HG02852 (cell line): Measurements from ENCODE around the gene HIP1.
"Not testable (repeated sequence)": the region's sequence is repeated elsewhere in the genome, so short reads cannot be mapped to it uniquely, and the experiment has no call there.

ENCODE experiments used
- ATAC-seq: cut with Tn5 transposase; IDR thresholded peaks from one replicate; pipeline ENCODE4 v1.9.1; 2021; ENCODE audit warnings: mild to moderate bottlenecking, moderate library complexity; ENCODE audit not compliant: unreplicated experiment

HIP1 gene

DNA sequence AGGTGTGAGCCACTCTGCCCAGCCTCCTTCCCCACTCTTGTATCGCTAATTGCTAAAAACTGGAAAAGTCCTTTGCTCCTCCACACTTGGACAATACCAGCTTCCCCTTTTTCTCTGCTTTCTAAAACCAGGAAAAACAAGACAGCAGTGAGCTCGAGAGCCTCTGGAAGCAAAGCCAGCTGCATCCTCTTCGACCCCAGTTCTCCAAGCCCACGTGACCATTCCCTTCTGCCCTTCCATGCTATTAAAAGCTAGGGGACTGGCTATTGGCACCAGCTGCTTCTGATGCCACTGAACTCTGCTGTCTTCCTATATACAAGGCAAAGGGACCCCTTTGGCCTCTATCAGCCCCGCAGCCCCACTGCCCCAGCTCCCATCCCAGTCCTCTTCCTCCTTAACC, 154.4 kb downstream of the HIP1 start:
- no peak for ATAC-seq

DNA sequence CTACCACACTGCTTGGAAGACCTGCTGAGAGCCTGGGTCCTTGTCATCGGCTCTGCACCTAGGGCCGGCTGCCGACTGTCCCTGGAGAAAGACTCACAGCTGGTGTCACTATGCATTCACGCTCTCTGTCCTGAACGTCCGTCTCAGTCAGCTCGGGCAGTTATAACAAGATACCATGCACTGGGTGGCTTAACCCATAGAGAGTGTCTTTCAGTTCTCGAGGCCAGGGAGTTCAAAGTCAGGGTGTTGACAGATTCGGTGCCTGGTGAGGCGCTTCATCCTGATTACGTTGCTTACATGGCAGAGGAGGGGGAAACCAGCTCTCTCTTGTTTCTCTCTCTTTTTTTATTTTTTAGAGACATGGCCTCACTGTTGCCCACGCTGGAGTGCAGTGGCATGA, 155.5 kb downstream of the HIP1 start:
- ATAC-seq = no peak

DNA sequence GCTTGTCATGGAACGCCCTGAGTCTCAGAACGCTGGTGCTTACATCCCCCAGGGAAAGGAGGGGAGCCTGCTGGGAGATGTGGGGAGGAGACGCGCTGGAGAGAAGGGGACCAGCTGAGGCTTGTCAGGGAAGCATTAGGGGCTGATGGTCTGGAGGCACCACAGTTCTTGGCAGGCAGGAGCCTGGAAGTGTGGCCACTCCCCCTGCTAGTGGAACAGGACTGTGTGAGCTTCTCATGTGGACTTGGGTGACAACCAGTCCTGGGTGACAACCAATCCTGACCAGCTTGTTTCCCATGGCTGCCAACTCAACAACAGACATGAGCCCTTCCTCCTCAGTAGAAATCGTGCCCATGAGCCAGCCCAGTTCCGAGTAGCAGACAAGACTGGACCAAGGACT, 158.8 kb downstream of the HIP1 start:
- no peak for ATAC-seq

DNA sequence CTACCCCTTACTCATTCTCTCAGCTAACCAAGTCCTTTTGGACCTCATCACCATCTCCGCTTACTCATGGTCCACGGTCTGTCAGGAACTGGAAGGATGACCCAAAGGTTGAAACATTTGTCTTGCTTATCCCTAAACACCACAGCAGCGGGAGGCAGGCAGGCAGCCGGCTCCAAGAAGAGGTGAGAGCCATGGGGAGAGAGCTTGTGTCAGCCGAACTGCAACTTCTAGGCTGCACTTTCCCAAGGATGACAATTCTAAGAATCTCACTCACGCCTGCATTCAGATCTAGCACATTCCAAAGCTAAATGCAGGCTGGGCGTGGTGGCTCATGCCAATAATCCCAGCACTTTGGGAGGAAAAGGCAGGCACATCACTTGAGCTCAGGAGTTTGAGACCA, 160.7 kb downstream of the HIP1 start:
- no peak for ATAC-seq

DNA sequence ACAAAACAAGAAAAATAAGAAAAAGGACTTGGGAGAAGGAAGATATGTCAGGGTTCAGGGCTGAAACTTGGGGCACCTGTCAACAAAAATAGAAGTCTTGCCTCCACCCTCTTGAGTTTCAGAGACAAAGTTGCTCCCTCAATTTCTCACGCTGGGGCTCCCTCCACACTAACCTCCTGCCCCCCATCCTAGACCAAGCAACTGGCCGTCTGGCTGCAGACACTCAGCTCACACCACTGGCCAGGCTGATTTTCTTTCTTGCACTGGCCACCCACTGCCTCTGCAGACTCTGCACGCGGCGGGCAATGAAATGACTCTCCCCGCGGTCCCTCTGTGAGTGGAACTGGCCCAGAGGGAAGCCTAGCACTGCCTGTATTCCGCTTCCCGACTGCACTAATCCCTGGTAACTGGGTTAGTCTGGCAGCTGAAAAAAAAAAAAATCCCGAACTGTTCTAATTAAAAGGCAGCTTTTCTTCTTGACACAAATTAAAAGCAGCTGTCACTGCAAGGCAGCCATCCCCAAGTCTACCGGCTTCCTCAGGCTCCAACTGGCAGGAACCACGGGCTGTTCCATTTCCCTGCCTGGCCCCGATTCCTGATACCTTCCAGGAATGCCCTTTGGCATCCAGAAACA, 163.1 kb downstream of the HIP1 start:
- ATAC-seq = no peak

DNA sequence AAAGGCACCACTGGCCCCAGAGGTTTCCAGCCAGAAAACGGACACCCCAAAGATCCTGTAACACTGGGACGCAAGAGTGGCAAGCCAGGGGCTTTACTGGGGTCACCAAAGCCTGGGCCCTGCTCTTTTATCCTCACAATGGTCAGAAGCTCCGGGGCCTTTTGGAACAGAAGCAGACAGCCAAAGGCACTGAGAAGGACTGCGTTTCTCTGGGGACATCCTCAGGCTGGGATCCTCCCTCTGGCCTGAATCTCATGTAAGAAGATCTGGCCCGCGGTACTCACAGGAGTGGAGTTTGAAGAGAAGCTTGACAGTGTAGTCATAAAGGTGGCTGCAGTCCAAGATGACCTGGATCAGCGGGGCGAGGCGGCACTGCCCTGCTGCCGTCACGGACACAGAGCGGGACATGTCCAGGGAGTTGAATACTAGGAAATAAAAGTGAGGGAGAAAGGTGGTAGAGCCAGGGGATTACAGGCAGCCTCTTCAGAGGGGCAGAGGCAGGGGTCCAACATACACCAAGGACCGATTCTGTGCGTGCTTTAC, 165.2 kb downstream of the HIP1 start:
- no peak for ATAC-seq

DNA sequence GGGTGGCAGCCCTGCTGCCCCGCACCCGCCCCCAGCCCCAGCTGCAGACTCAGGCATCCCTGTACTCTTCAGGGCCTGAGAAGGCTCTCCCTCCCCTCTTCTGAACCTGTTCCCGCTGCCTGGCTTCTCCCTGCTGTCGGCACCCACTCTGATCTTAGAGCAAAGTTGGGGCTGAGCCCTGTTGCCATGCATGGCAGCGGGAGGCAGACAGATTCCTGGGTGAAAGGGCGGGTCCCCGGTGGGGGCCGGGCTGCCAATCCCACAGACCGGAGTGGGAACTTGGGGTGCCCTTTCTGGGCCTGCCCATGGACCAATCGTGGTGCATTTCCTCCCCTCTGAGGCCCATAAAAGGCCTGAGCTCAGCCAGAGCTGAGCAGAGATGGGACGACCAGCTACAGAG, 165.9 kb downstream of the HIP1 start:
- no peak for ATAC-seq

DNA sequence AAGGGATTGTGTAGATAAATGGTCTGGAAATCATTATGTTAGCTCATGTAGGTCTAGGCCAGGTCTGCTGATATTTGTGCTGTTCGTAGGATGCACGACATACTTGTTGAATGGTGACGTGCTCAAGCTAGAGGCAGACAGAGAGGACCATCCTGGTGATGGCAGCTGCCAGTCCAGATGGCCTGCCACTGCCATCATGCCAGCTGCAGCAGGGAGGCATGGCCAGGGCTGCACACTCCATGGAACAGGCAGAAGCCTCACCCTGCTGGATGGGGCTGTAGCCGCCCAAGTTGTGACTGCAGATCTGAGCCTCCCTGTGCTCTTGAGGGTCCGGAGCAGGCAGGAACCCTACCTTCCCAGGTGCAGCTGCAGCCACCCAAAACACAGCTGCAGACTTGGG, 166.3 kb downstream of the HIP1 start:
- no peak for ATAC-seq

DNA sequence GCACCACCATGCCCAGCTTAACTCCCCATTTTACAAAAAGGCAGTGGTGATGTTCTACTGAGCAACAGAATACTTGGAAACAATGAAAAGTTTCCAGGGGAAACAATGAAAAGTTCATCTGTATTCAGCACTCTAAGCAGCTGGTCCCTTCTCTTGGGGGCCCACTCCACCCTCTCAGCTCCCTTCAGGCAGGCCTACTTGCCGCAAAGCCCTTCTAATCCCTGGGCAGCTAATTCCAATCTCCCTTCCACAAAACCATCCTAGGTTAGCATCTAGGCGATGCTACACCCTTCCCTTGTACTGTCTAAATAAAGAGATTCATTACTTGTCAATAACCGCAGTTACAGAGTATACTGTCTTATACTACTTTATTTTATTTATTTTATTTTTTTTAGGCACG, 167.5 kb downstream of the HIP1 start:
- ATAC-seq = no peak

DNA sequence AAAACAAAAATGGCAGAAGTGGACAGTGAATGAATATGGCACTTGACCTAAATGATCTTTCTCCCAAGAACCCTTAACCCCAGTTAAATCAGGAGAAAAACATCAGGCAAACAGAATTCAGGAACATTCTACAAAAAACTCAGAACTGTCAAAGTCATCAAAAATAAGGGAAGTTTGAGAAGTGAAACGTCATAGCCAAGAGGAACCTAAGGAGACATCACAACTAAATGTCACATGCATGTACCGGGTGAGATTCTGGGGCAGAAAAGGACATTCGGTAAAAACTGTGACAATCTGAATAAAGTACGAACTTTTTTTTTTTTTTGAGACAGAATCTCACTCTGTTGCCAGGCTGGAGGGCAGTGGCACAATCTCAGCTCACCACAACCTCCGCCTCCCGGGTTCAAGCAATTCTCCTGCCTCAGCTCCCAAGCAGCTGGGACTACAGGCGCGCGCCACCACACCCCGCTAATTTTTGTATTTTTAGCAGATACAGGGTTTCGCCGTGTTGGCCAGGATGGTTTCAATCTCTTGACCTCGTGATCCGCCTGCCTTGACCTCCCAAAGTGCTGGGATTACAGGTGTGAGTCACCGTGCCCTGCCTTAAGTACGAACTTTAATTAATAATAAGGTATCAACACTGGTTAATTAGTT, 169.0 kb downstream of the HIP1 start:
- ATAC-seq = not testable (repeated sequence)

DNA sequence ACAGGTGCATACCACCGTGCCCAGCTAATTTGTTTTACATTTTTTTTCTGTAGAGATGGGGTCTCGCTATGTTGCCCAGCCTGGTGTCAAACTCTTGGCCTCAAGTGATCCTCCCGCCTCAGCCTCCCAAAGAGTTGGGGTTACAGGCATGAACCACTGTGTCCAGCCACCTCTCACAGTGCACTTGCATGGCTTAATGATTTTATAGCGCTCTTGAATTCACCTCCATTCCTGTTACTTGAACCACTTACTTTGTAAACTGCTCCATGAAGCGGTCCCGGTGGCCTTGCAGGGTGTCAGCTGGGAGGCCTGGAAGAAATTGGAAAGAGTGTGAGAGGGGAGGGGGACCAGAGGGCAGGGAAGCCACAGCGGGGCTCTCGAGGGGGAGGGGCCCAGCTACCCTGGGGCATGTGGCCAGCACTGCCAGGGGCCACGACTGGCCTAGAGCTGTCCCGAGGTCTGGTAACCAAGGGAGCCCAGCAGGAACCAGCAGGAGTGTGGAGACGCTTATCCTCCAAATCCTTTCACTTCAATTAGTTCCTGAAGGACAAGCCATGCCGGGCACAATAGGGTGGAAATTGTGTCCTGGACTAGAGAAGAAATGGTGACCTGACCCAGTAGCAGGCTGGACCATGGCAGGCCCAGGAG, 170.7 kb downstream of the HIP1 start:
- ATAC-seq = no peak

DNA sequence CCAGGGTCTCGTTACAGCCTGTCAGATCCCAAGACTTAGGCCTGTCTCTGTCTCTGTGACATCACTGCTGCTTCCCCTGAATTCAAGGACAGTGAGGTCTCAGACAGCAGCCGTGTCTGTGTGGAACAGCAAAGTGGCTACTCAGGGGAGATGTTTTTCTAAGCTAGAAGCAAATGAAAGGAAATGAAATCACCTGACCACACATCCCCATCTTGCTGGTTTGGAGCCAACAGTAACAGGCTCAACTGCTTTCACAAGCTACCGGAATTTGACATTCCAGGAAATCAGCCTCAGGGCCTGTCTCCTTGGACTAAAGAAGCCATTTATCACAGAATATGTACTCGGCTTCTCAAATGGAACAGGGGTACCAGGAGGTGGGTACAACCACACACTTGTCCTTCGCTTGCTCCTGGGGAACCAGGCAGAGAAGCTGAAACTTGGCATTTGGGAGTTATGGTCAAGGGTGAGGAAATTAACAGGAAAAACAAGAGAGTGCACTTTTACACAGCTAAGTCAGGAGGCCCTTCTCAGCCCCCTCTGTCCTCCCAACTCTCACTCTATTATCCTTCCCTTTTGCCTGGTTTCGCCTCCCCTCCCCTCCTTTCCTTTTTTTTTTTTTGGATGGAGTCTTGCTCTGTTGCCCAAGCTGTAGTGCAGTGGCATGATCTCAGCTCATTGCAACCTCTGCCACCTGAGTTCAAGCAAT, 173.5 kb downstream of the HIP1 start:
- no peak for ATAC-seq

DNA sequence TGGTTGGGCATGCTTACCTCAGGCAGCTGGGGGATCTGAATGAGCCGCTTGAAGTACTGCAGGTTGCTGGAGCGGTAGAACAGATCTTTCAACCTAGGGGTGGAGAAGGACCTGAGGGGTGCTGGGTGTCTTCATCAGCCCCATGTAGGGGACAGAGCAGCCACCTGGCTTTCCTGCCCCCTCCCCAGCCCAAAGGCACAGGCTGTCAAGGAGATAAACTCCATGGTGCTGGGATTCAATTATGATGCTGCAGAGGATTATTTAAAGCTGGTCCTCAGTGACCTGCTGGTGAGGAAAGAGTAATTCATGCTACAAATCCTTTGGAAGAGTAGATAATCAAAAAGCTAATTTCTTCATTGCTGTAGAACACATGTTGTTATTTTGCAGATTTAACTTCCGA, 175.6 kb downstream of the HIP1 start:
- no peak for ATAC-seq

DNA sequence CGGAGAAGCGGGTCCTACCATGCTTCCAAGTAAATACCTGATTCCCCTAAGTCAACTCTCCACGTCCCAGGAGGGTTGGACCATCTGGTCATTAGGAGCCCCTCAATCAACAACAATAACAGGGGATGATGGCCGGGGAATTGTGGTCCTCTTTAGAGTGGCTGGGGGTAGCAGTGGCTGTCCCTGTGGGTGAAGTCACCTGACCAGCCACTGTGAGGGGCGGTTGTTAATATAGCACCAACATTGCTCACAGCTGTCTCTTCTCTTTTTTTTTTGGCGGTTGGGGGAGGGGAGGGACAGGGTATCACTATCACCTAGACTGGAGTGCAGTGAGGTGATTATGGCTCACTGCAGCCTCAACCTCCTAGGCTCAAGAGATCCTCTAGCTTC, 178.8 kb downstream of the HIP1 start:
- no peak for ATAC-seq

DNA sequence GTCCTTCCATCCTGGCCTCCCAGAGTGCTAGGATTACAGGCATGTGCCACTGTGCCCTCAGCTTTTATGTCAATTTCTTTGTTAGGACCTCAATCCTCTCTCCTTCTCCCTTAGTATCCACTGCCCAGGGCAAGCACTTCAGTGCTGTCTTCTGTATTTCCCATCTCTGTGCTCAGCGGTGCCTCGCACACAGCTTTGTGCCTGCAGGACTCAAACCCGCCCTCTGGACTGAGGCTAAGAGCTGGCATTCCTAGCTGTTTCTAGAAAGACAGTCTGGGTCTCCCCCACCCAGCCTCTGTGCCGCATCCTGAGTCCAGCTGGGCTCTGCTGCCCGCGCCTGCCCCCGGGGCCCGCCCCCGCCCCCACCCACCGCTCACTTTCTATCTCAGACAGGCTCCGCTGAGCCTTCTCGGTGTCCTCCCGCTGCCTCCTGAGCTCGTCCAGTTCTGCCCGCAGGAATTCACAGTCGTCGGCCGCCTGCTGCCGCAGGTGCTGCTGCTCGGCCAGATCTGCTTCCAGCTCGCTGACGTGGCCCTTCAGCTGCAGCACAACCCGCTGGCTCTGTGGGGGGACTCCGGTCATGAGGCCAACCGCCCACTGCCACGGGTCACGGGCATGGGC, 179.3 kb downstream of the HIP1 start:
- no peak for ATAC-seq

DNA sequence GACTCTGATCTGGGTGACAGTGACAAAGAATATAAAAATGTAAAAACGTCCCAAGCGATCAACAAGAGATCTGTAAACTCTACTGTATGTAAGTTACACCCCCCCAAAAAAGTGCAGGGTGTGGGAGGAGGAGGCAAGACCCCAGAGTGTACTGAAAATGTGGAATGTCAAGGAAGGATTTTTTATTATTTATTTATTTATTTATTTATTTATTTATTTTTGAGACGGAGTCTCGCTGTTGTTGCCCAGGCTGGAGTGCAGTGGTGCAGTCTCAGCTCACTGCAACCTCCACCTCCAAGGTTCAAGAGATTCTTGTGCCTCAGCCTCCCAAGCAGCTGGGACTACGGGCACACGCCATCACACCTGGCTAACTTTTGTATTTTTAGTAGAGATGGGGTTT, 181.9 kb downstream of the HIP1 start:
- ATAC-seq = not testable (repeated sequence)

DNA sequence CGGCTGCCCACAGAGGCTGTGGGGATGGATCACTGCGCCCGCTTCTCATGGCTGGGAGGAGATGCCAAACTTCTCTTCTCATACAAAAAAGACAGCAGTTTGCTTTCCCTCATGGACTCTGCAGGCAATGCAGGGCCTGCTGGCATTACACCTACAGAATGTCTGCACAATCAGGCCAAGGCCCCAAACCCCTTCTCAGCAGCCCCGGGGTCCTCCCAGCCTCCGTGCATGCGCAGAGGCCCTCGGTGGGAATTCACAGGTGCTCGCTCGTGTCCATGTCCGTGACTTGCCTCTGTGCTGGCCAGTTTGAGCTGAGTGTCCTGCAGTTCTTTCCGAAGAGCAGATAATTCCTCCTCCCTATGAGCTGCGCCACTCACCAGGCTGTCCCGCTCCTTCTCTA, 183.0 kb downstream of the HIP1 start:
- no peak for ATAC-seq

DNA sequence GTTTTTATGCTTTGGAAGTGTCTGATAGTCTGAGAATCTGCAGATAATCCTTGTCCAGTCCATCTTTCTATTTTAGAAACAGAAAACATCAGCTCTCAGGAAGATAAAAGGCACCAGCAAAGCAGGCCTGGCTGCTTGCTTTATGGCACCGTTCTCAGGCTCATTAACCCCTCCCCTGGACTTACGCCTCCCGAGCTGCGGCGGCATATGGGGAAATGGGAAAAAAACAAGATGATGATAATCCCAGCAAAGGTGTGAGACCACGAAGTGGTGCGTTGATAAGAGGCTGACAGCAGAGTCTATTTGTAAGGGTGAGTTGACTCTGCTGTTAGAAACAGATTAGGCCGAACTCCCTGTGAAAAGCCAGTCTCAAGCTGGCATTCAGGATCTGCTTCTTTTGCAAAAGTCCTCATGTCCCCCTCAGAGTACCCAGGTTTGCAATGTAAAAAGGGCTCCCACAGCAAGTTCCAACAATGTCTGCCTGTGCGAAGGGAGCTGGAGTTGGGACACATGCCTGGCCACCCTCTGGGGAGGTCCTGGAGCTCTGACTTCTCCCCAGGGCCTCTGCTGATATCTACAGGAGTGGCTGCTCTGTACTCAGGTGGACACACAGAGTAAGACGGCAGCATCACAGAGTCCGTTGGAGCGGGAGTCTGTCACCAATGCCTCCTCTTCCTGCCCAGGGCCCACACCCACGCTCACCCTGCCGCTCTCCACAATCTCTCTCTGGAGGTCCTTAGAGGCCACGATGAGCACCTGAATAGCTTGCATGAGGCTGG, 192.3 kb downstream of the HIP1 start:
- ATAC-seq = no peak

DNA sequence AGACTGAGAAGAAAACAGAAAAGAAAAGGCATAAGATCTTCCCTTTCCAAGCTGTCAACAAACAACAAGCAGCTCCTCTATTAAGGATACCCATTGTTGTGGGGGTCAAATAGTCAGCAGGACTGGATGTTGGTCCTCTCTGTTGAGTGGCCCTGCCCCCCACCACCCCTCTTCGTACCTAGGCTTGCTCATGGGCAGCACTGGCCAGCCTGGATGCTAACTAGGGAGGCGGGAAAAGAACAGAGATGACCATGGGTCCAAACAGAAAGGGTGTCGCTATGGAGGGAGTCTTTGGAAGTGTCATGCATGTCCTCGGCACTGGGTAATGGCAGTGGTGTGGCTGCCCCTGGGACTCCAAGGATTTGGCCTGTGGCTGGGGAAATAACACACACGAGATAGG, 201.0 kb downstream of the HIP1 start:
- ATAC-seq = no peak

DNA sequence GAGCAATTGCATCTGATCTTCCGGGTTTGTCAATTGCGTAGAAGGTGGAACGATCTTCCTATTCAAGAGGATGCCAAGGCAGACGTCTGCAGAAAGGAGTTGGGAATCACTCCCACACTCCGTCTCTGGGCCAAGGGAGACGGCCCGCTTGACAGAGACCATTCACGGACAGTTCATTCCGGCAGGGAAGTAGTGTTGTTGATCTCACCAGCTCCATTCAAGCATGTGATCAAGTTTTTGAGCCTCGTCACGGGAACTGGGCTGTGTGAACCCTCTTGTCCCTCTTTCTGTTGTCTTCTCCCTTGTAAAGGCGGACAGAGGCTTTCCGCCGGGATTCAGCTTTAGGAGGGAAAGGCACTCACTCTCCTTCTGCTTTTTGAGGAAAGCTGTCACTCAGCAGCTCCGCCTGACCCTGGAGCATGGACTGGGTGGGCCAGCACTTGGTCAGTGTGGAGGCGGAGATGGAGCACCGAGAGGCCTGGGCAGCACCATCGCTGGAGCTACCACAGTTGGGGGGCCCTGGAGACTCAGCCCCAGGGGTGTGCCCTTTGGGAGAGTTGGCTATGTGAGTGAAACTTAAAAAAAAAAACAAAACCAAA, 201.7 kb downstream of the HIP1 start:
- ATAC-seq = no peak
